Measurements from ENCODE around the gene COQ10B.
"Not testable (repeated sequence)": the region's sequence is repeated elsewhere in the genome, so short reads cannot be mapped to it uniquely, and the experiment has no call there.

Gene COQ10B

GRCh38 chr2:197450935-197451358 lies 2.4 kb upstream of the COQ10B start:
- not testable (repeated sequence) for DNase-seq (ENCODE audit: low read depth in 2 of 2)

GRCh38 chr2:197452754-197453122 lies 614 bp upstream of the COQ10B start:
- no peak for DNase-seq (ENCODE audit: low read depth in 2 of 2)

GRCh38 chr2:197453914-197454398 lies 604 bp downstream of the COQ10B start:
- no peak for DNase-seq (ENCODE audit: low read depth in 2 of 2)

GRCh38 chr2:197454923-197455322 lies 1.6 kb downstream of the COQ10B start:
- DNase-seq (ENCODE audit: low read depth in 2 of 2) = no peak

- DNase-seq (ENCODE audit: low read depth in 2 of 2) = no peak
Observed at GRCh38 chr2:197455428-197455827, 2.1 kb downstream of the COQ10B start.

GRCh38 chr2:197460649-197461048 lies 7.3 kb downstream of the COQ10B start:
- DNase-seq (ENCODE audit: low read depth in 2 of 2) = no peak

GRCh38 chr2:197461057-197461456 lies 7.7 kb downstream of the COQ10B start:
- DNase-seq (ENCODE audit: low read depth in 2 of 2) = no peak

GRCh38 chr2:197464175-197464574 lies 10.8 kb downstream of the COQ10B start:
- DNase-seq (ENCODE audit: low read depth in 2 of 2) = no peak

- DNase-seq (ENCODE audit: low read depth in 2 of 2) = no peak
Observed at GRCh38 chr2:197472166-197472565, 18.8 kb downstream of the COQ10B start.

GRCh38 chr2:197477797-197478196 lies 24.4 kb downstream of the COQ10B start:
- DNase-seq (ENCODE audit: low read depth in 2 of 2) = no peak

GRCh38 chr2:197480165-197481036 lies 27.0 kb downstream of the COQ10B start:
- DNase-seq (ENCODE audit: low read depth in 2 of 2) = no peak

GRCh38 chr2:197484248-197484647 lies 30.9 kb downstream of the COQ10B start:
- not testable (repeated sequence) for DNase-seq (ENCODE audit: low read depth in 2 of 2)

GRCh38 chr2:197486175-197486574 lies 32.8 kb downstream of the COQ10B start:
- DNase-seq (ENCODE audit: low read depth in 2 of 2) = no peak

GRCh38 chr2:197487385-197487784 lies 34.0 kb downstream of the COQ10B start:
- no peak for DNase-seq (ENCODE audit: low read depth in 2 of 2)

- no peak for DNase-seq (ENCODE audit: low read depth in 2 of 2)
Observed at GRCh38 chr2:197495433-197496134, 42.2 kb downstream of the COQ10B start.

GRCh38 chr2:197496695-197497094 lies 43.3 kb downstream of the COQ10B start:
- DNase-seq (ENCODE audit: low read depth in 2 of 2) = no peak

- DNase-seq (ENCODE audit: low read depth in 2 of 2) = no peak
Observed at GRCh38 chr2:197497326-197497725, 44.0 kb downstream of the COQ10B start.

GRCh38 chr2:197498235-197498936 lies 45.0 kb downstream of the COQ10B start:
- DNase-seq (ENCODE audit: low read depth in 2 of 2) = no peak

- no peak for DNase-seq (ENCODE audit: low read depth in 2 of 2)
Observed at GRCh38 chr2:197498937-197499593, 45.7 kb downstream of the COQ10B start.

GRCh38 chr2:197499594-197500502 lies 46.5 kb downstream of the COQ10B start, which contains the start of the genes HSPD1 and HSPE1:
HSPD1 (minus strand) TSS chr2:197499840; CDS start chr2:197498848, 992 bp downstream.
HSPE1 (plus strand) TSS chr2:197500379; CDS start chr2:197500437, 58 bp downstream.
- peak; percentile 99 to 100 for DNase-seq (ENCODE audit: low read depth in 2 of 2)

Measured in fibroblast of skin of left quadriceps (primary cell).